GM21360 (cell line): ENCODE results near the gene CERS5.

Experiments used
- ATAC-seq: cut with Tn5 transposase; IDR thresholded peaks from one replicate; pipeline ENCODE4 v1.9.1; 2021; ENCODE audit warnings: mild to moderate bottlenecking, moderate library complexity; ENCODE audit not compliant: unreplicated experiment

The CERS5 gene

GRCh38 chr12:50167049-50167828 lies at the start of gene CERS5:
Gene CERS5, minus strand, starts transcription at chr12:50167369. Its CDS starts 72 bp downstream, at chr12:50167297.
- ATAC-seq = peak; percentile 96

- ATAC-seq = no peak
These were observed 47.9 kb upstream of the CERS5 start for GRCh38 chr12:50215033-50215432.

- ATAC-seq = no peak
These were observed 46.8 kb upstream of the CERS5 start for GRCh38 chr12:50214018-50214417.

GRCh38 chr12:50213439-50213838 lies 46.3 kb upstream of the CERS5 start:
- ATAC-seq = no peak

GRCh38 chr12:50212071-50212467 lies 44.9 kb upstream of the CERS5 start:
- no peak for ATAC-seq

GRCh38 chr12:50211392-50212070 lies 44.4 kb upstream of the CERS5 start:
- no peak for ATAC-seq

- no peak for ATAC-seq
These were observed 40.3 kb upstream of the CERS5 start for GRCh38 chr12:50207424-50207823.

- ATAC-seq = no peak
These were observed 38.5 kb upstream of the CERS5 start for GRCh38 chr12:50205648-50206047.

GRCh38 chr12:50203691-50204090 lies 36.5 kb upstream of the CERS5 start:
- ATAC-seq = no peak

- no peak for ATAC-seq
These were observed 34.9 kb upstream of the CERS5 start for GRCh38 chr12:50201987-50202521.

GRCh38 chr12:50200552-50201273 lies 33.5 kb upstream of the CERS5 start:
- ATAC-seq = no peak

- ATAC-seq = no peak
These were observed 31.7 kb upstream of the CERS5 start for GRCh38 chr12:50198829-50199228.

GRCh38 chr12:50197297-50197727 lies 30.1 kb upstream of the CERS5 start:
- ATAC-seq = no peak

- ATAC-seq = no peak
These were observed 29.4 kb upstream of the CERS5 start for GRCh38 chr12:50196537-50196936.

- no peak for ATAC-seq
These were observed 28.7 kb upstream of the CERS5 start for GRCh38 chr12:50195832-50196231.

- ATAC-seq = no peak
These were observed 25.7 kb upstream of the CERS5 start for GRCh38 chr12:50192908-50193307.

GRCh38 chr12:50192236-50192635 lies 25.1 kb upstream of the CERS5 start:
- ATAC-seq = no peak

- no peak for ATAC-seq
These were observed 23.7 kb upstream of the CERS5 start for GRCh38 chr12:50190859-50191258.

- ATAC-seq = no peak
These were observed 21.9 kb upstream of the CERS5 start for GRCh38 chr12:50188875-50189575.

- no peak for ATAC-seq
These were observed 21.1 kb upstream of the CERS5 start for GRCh38 chr12:50188241-50188781.
